HG03060 (cell line): Measurements from ENCODE around the gene APRT.

Source experiments
- ATAC-seq: cut with Tn5 transposase; IDR thresholded peaks from one replicate; pipeline ENCODE4 v1.9.1; 2021; ENCODE audit warnings: low read depth, moderate number of reproducible peaks; ENCODE audit not compliant: unreplicated experiment

Gene APRT

DNA sequence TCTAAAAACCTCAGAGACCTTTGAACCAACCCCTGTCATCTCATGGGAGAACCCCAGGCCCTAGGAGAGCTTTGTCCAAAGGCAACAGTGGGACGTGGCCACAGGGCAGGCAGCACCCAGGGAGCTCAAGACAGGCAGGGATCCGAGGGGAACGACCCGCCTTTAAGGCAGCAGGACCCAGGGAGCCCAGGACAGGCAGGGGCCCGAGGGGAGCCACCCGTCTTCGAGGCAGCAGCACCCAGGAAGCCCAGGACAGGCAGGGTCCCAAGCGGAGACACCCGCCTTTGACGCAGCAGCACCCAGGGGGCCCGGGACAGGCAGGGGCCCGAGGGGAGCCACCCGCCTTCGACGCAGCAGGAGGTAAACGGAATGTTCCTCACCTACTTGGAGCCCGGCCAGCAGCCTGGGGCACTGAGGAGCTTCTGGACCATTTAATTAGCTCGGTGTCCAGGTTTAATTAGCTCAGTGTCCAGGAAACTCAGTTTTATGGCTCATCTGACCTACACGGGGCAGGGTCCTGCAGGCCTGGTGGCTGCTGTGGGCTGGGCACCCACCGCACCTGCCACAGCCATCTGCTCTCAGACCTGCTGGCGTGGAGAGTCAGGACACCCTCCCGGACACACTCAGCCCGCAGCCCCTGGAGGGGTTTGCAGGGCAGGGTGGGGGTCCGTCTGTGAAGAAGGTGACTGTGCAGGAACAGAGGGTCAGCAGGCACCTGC lies 51.1 kb downstream of the APRT start:
- ATAC-seq: no peak

DNA sequence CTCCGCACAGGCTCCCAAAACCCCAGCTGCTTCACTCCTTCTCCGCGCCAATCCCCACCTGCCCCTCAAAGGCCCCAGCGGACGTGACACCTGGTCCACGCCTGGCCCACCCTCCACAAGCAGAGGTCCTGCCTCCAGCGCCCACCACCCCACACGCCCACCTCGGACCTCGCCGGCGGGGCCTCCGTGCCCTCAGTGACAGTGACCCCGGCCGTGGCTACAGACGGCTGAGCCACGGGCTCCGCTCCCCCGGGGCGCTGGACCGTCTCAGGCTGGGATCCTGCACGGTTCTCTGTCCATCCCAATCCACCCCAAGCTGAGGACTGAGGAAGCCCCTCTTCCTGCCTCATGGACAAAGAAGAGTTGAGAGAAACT lies 51.8 kb downstream of the APRT start:
- no peak for ATAC-seq
